GM18502 (cell line): ENCODE data around the gene SPAG5.

Experiments
- ATAC-seq: cut with Tn5 transposase; IDR thresholded peaks from one replicate; pipeline ENCODE4 v1.9.1; 2021; ENCODE audit warnings: mild to moderate bottlenecking; ENCODE audit not compliant: unreplicated experiment, poor library complexity

The SPAG5 gene

DNA sequence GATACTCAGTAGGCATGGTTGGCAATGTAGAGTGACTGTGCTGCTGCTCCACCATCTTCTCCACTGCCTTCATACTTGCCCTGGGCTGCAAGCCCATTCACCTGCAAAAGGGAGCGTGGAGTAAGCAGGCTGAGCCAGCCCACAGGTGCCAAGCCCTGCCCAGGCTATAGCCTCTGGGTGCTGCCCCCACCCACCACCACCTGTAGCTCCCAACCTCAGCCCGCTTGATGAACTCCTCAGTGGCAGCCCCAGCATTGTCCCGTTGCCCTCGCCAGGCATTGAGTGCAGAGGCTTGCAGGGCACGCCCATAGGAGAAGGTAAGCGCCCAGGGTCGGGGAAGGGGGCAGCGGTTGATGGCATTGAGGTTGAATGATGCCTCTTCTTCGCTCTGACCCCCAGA lies 25.3 kb downstream of the SPAG5 start:
- ATAC-seq, result no peak

DNA sequence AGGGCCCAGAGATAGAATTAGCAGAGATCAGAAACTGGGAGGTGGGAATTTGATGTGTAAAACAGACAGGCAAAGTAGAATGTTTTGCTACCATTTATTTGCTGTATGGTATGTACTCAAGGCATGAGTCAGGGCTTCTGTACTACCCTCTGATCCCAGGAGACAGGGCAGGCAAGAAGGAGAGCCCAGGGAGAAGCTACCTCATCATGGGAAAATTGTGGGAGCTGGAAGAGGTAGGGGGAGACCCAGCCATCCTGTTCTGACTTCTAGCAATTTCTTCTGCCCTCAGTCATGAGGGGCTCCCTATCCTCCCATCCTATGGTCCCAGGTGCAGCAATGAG lies 25.8 kb downstream of the SPAG5 start:
- no peak for ATAC-seq

DNA sequence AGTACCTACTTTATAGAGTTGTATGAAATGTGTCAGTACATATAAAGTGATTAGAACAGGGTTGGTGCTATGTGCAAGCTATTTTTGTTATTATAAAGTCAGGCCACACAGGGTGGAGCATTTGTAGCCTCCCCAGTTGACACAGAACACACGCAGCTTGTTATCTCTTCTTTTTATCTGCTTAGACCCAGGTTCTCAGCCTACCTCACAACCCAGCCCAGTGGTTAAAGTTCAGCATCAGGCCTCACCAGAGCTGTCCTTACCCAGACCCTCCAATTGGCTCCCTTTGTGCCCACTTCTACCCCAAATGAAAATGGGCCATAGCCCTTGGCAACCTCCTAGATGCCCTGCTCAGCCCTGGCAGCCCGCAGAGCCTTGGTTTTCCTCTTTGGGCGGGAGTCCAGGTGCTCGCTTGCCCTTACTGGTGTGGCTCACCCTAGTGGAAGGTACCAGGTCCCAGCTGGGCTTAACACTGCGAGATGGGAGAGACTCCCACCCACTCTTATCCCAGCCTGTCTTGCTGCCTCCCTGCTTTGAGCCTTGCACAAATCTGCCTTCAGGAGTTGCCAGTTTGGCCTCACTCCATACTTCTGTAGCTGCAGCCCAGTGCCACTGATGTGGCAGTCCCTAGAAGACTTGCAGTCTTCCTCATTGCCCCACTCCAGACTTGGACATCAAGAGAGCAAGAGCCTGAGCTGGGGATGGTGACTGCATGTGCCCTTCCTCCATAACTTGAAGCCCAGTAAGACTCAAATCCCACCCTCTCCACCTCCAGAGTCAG lies 26.4 kb downstream of the SPAG5 start:
- no peak for ATAC-seq

DNA sequence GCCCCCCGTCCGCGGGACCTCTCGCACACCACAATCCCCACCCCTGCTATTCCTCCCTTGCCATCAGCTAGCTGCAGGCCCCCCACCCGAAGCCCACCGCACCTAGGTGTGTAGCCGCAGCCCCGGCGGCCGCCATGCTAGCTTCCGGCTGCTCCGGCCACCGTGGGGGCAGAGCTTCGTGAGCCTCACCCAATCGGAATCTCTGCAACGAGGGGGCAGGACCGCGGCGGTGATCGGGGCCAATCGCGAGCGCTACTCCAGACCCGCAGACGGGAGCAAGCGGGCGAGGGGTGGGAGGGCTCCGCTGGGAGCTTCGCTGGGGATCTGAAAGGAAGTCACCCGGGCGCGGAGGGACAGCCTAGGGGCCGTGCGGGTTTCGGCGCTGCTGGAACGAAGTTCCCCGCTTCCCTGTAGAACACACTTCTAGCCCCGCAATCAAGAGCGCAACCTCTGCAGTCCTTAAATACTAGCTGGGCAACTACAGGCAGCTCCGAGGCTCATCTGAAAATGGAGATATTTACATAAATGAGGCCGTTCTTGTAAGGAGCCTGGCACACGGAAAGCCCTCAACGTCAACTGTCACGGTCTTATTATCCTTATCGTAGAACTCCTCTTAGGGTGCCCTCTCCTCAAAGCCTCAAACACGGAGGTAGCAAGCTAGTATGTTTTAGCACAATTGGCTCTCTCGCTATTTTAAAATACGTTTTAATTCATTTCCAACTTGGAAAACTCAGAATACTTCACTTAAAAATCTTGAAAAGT lies 27.3 kb downstream of the SPAG5 start, which contains the start of gene PIGS:
PIGS (minus strand) TSS at position 164 of the 762 bp plus-strand sequence; CDS start at position 136, 28 bp downstream.
- ATAC-seq, result peak; percentile 90

DNA sequence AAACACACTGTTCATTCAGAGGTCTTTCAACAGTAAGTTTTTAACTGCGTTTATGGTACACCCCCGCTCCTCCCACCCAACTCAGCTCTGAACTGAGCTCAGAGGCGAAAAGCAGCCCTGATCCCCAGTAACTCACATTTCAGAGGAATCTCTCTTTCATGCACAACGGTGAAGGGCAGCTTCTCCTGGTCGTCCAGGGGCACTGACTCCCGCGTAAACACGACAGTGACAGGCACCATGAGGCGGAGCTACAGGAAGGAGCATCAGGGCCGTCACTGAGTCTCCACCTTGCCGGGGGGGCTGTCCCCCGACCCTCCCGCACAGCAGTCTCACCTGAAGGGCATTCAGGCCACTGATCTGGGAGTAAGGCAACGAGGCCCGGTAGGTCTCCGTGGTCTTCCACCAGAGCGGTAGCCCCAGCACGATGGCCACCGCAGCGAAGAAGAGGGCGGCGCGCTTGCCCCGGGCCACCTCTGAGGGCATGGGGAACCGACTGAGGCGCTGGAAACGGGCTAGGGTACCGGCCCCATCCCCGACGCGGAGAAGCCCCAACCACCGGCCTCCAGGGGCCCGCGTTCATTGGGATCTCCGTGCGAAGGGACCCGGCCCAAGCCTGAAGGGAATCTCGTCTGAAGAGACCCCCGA lies 28.0 kb downstream of the SPAG5 start:
- ATAC-seq, result peak; percentile 34

DNA sequence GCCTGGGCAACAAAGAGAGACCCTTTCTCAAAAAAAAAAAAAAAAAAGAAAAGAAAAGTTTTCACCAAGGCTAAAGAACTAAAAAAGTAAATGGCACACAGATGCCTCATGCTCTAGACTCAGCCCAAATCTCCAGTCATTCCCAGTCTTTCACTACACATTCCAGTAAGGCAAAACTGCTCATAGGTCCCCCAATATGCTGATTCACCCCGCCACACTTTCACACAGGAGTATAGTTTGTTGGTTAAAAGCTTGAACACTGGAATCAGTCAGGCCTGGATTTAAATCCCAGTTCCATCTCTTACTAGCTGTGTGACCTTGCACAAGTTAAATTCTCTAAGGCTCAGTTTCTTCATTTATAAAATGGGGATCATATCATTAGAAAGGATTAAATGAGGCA lies 29.4 kb downstream of the SPAG5 start:
- ATAC-seq, result no peak

DNA sequence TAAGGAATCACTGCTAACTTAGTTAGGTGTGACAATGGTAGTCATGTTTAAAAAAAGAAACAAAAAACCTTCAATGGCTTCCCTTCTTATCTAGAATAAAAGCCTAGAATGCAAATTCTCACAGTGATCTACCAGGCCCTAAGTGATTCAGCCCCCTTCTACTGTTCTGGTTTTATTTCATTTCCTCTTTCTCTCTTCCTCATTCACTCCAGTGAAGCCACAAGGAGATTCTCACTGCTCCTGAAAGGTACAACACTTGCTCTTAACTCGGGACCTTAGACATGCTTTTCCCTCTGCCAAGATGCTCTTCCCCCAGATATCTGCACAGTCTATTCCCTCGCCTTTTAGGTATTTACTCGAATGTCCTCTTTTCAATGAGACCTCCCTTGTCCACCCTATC lies 31.2 kb downstream of the SPAG5 start:
- ATAC-seq, result peak; percentile 42

DNA sequence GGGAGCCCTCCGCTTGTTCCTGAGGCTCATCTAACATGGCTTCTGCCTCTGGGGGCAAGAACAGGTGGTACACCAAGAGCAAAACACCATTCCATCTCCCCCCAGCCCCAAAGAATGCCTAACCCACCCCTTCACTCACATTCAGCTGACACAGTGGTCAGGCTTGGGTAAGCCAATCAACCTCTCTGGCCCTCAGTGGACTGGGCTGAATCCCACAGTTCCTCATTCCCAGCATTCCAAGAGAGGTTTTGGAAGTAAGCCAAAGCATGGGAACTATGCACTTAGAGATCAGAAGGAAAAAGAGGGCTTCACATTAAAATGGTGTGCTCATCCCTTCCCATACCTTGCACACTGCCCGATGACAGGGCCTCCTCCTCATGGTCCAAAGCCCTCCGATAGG lies 35.4 kb downstream of the SPAG5 start:
- no peak for ATAC-seq

DNA sequence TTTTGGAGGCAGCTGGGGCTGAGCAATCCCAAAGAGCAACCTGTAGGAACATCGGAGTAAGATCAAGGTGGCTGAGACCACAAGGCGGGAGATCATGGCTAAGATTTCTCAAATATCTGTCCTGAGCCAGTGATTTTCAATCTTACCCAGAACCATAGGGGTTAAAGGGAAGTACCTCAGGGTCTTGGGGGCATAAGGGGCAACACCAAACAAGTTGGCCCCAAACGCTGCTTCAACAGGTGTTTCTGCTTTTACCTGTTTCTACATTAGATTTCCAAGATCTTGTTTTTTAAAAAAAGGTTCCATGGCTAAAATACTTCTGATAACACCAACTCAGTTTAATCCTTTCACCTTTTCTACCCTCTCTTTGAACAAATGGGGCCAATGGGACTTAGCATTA lies 43.8 kb downstream of the SPAG5 start:
- no peak for ATAC-seq

DNA sequence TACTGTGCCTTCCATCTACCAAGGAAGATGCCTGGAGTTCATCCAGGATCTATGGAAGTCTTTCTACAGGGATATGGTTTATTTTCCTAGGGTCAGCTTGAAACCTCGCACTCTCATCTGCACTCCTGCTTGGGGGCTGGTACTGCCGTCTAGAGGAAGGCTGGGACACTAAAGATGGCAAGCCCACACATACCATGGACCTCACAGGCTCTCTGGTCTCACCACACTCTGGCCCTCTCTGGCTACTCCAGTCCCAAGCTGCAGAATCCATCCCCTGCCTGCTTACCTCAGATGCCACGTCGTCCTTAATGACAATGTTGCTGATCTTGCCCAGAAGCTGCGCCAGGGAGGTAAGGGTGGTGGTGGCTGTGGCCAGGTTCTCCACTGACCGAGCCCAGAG lies 44.3 kb downstream of the SPAG5 start:
- no peak for ATAC-seq

DNA sequence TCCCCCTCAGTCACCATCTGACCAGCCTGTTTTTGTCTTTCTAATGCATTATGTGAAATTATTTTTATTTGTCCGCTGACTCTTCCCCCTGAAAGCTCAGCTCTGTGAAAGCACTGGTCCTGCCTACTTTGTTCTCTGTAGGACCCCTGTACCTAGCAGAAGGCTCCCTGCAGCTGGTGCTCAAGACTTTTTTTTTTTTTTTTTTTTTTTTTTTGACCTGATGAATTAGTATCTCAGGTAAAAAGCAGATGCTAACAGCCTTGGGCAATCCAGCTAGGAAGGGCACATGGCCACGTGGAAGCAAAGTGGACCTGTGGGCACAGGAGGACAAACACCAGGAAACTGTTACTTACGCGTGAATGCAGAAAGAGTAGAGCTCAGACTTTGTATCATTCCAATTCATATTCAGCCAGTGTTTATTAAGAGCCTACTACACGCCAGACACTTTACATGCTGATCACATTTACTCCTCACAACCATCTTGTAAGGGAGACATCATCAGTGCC lies 45.8 kb downstream of the SPAG5 start:
- no peak for ATAC-seq

DNA sequence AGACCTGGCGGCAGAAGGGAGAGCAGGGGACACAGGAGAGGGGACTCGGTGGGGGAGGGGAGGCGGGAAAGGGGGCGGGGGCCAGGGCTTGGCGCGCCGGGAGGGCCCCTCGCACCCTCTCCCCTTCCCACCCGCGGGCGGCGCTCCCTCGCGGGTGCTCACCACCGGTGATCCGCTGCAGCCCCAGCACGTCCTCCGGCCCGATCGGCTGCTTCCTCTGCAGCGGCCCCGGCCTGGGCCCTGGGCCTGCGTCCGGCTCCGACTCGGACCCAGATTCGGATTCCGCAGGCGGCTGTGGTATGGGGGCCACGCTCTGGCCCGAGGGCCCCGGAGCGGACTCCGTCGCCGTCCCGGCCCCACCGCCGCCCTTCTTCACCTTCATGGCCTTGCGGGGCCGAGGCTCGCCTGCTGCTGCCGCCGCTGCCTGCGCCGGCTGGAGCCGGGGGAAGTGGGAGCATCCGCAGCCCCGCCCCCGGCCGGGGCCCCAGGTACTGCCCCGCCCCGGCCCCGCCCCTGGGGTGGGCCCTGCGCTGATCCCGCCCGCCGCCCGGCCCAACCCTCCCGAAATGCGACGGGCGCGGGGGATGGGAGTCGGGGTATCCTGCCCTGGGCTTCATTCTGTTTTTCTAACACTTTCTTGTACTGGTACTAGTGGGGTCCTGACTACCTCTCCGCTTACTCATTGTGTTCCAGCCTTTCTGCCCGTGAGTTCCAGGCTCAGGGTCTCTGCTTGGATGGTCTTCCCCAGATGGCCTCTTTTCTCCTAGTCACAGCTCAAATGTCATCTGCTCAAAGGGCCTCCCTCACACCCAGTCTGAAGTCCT lies 46.4 kb downstream of the SPAG5 start, which contains the start of gene UNC119:
UNC119 (minus strand) TSS at position 449 of the 824 bp plus-strand sequence; CDS start at position 382, 67 bp downstream.
- peak; percentile 59 for ATAC-seq

DNA sequence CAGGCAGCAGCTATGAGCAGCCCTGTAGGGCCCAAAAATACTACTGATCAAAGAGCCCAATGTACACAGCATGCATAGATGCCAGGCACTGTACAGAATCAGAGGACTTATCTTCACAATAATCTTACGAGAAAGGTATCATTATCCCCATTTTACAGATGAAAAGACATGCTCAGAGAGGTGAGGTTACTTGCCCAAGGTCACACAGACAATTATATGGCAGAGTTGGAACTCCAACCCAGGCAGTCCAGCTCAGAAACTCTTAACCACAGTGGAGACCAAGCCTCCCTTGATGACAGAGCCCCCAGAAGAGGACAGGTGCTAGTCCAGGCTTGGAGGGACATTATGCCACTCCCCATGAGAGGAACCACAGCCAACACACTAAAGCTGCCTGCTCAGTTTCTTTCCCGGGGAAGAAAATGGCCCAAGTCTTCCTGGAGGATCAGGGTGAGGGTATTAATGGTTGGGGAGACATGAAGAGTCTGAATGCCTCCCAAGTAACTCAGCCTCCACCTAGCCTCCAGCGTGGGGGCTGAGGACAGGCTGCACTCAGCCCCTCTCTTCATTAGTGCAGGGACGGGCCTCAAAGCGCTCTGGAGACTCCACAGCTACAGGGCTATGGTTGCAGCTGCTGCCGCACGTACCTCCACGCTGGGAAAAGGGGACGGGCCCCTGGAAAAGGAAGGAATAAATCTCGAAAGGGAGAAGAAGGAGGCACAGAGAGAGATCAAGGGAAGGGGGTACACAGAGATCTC lies 47.2 kb downstream of the SPAG5 start:
- no peak for ATAC-seq

DNA sequence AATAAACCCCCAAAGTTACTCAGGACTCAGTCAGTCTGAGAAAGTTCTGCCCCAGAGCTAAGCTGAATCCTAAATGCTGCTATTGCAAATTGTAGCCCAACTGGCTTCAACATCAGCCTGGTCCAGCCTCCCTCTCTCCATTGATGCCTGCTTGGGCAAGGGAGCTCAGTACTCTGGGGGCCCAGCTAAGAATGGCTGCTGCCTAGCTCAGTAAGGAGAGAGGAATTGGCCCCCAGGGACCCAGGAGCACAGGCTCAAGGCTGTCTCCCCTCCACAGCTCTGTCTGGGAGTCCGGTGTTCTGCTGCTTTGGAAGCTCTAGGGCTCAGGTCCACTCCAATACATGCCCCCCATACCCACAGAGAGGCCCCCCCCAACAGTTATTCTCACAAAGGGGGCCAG lies 48.0 kb downstream of the SPAG5 start:
- ATAC-seq, result no peak

DNA sequence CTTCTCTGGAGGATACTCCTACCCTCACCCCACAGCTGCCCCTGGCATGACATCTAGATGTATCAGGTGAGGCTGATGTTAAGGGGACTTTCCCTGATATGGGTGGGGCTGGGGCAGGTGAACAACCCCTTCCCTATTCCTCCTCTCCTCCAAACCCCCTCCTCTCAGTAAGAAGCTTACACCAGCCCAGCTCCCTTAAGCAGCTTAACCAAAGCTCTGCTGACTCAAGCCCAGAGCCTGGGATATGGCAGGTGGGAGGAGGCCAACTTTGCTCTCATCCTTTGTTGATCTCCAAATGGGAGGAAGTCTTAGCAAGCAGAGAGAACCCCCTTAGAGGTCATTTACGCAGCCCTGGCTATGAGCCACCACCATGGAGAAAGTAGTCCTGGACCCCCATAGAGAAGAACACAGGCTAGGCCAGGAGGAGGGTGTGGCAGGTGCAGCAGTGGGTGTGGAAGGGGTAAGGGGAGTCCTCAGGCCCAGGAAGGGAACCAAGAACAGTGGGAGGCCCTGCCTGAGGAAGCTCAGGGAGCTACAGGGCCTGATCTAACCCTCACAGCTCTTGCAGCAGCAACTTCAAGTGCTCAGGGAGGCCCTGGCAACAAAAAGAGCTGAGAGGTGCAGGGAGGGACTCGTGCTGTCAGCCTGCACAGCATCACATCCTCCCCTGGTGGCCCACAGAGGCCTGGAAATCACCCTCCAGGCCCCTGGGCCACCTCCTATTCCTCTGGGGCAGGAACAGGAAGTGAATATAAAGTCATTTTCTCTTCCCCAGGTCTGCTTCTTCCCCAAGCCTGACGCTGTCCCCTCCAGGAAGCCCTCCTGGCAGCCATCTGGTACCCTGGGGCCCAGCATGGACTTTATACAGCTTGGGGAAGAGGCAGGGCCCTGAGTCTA lies 49.3 kb downstream of the SPAG5 start:
- peak; percentile 44 for ATAC-seq

DNA sequence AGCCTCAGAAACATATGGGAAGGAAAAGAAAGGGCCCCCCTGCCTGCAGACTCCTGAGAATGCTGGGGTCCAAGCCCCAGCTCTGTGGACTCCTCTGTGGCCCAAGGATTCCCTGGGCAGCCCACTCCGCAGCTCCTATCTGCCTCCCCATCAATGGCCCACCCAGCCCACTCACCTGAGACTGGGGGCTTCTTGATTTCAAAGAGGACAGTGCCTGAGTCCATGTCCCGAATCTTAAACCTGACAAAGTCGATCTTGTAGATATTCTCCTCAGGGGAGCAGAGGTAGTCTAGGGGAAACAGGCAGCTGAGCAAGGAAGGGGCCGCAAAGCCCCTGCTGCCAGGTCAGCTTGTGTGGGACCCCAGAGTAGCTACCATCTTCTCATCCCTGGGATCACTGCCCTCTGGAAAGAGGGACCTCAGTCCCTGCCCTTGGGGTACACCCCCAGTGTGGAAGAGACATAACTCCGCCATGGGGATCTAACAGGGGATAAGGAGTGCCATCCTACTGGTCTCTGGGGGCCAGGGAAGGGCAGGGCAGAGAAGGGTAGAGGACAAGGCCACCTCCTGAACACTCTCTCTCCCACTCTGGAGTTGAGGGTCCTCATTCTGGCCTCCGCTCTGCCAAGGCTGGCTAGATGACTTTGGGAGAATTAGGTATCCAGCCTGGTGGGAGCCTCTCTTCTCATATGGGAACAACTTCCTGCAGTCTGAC lies 50.3 kb downstream of the SPAG5 start:
- ATAC-seq, result no peak

DNA sequence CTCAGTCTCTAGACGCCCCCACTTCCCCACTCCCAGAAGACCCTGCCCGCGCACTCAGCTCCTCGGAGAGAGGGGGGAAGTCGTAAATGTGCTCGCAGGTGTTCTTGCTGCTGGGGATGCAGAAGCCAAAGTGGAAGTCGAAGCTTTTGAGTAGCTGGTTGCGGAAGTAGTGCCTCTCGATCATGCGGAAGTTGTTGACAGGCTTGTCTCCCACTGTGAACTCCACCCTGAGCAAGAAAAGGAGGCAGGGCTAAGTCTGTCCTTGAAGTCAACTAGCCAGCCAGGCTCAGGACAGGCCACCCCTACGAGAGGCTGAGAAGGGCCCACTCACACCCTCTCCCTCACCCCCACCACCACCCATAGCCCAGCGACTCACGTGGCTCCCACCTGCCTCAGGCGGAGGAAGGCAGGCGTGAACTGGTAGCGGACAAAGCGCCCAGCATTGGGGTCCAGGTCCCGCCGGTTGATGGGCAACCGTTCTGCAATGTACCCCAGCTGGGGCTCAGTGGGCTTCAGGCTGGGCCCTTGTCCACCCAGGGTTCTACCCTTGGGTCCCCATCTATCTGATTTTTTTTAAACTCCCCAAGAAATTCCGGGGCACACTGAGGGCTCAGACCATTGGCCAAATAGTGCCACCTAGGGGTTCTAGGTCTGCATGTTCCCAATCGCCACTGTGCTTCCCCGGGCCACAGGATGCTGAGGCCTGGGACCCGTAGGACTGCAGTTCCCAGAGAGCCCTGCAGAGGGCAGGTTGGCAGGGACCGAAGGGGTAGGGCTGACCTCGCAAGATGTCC lies 51.0 kb downstream of the SPAG5 start:
- ATAC-seq, result peak; percentile 51
